HG02623 (cell line): ENCODE data around the gene HAP1.
"Not testable (repeated sequence)": the region's sequence is repeated elsewhere in the genome, so short reads cannot be mapped to it uniquely, and the experiment has no call there.

Source experiments
- ATAC-seq: cut with Tn5 transposase; IDR thresholded peaks from one replicate; pipeline ENCODE4 v1.9.1; 2021; ENCODE audit warnings: moderate library complexity; ENCODE audit not compliant: unreplicated experiment

The HAP1 gene

GRCh38 chr17:41691031-41691777 is 43.2 kb downstream of the HAP1 start:
- ATAC-seq = no peak

- ATAC-seq = no peak
These were observed 43.9 kb downstream of the HAP1 start for GRCh38 chr17:41690497-41690896.

GRCh38 chr17:41689497-41690299 is 44.7 kb downstream of the HAP1 start:
- ATAC-seq = no peak

GRCh38 chr17:41688641-41689496 is 45.6 kb downstream of the HAP1 start, which contains the start of gene EIF1:
TSS of gene EIF1 (plus strand) at chr17:41688885. CDS start at chr17:41689039, 154 bp downstream.
- ATAC-seq = peak; percentile 68

GRCh38 chr17:41687828-41688640 is 46.4 kb downstream of the HAP1 start:
- ATAC-seq = no peak

GRCh38 chr17:41686281-41686680 is 48.2 kb downstream of the HAP1 start:
- ATAC-seq = no peak

GRCh38 chr17:41685753-41686152 is 48.7 kb downstream of the HAP1 start:
- ATAC-seq = not testable (repeated sequence)

- no peak for ATAC-seq
These were observed 50.4 kb downstream of the HAP1 start for GRCh38 chr17:41684035-41684434.

GRCh38 chr17:41683441-41684007 is 50.9 kb downstream of the HAP1 start:
- no peak for ATAC-seq

- no peak for ATAC-seq
These were observed 51.8 kb downstream of the HAP1 start for GRCh38 chr17:41682631-41683030.

- no peak for ATAC-seq
These were observed 52.7 kb downstream of the HAP1 start for GRCh38 chr17:41681776-41682175.

- ATAC-seq = no peak
These were observed 53.9 kb downstream of the HAP1 start for GRCh38 chr17:41680426-41681040.

- no peak for ATAC-seq
These were observed 54.6 kb downstream of the HAP1 start for GRCh38 chr17:41679740-41680425.

GRCh38 chr17:41678907-41679739 is 55.3 kb downstream of the HAP1 start:
- peak; percentile 69 for ATAC-seq

GRCh38 chr17:41678411-41678906 is 56.0 kb downstream of the HAP1 start:
- no peak for ATAC-seq

- ATAC-seq = no peak
These were observed 58.4 kb downstream of the HAP1 start for GRCh38 chr17:41676058-41676419.

- not testable (repeated sequence) for ATAC-seq
These were observed 59.0 kb downstream of the HAP1 start for GRCh38 chr17:41675157-41676057.
